Adrenal gland (tissue), 5 donors: Measurements from ENCODE around the gene SLC35F1.

Source experiments
- POLR2A ChIP-seq, 2 donors: fragments of 450-650 bp; IDR thresholded peaks; one replicate each; pipeline ENCODE4 v1.6.1; 2017; ENCODE audit warnings: antibody characterized with exemption in 2 of 2, mild to moderate bottlenecking in 2 of 2, moderate library complexity in 1 of 2
- TF ChIP-seq, protein P1 (sequence below), 6 experiments: fragments of 450-650 bp in 4 of 6; fragments of 200-600 bp in 2 of 6; sonication (generic) in 1 of 6; IDR thresholded peaks; 1 replicate in 5 of 6; 2 replicates in 1 of 6; pipeline versions ENCODE4 v1.5.1 to v1.8.0; 2016 to 2021; ENCODE audit warnings: antibody characterized with exemption in 6 of 6, mild to moderate bottlenecking in 2 of 6, moderate library complexity in 1 of 6
- donor health status: DM: no; HTN: no; CAD: no.

DNA sequence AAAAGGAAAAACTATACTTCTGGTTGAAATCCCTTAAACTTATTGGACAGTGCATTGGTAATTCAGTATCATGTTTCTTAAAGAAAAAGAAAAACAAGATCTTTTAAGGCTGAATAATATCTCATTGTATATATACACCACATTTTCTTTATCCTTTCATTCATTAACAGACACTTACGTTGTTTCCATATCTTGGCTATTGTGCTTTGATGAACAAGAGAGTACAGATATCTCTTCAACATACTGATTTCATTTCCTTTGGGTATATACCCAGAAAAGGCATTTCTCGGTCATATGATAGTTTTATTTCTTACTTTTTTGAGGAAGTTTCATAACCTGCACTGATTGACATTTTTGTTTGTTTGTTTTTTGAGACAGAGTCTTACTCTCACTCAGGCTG, 281.5 kb downstream of the SLC35F1 start:
- TF ChIP-seq POLR2A (IDR thresholded peaks at IDR 0.05): no peak
- TF ChIP-seq, protein P1, sequence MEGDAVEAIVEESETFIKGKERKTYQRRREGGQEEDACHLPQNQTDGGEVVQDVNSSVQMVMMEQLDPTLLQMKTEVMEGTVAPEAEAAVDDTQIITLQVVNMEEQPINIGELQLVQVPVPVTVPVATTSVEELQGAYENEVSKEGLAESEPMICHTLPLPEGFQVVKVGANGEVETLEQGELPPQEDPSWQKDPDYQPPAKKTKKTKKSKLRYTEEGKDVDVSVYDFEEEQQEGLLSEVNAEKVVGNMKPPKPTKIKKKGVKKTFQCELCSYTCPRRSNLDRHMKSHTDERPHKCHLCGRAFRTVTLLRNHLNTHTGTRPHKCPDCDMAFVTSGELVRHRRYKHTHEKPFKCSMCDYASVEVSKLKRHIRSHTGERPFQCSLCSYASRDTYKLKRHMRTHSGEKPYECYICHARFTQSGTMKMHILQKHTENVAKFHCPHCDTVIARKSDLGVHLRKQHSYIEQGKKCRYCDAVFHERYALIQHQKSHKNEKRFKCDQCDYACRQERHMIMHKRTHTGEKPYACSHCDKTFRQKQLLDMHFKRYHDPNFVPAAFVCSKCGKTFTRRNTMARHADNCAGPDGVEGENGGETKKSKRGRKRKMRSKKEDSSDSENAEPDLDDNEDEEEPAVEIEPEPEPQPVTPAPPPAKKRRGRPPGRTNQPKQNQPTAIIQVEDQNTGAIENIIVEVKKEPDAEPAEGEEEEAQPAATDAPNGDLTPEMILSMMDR (IDR thresholded peaks at IDR 0.05): no peak
